ENCODE data around the gene ELF3.
"Not testable (repeated sequence)": the region's sequence is repeated elsewhere in the genome, so short reads cannot be mapped to it uniquely, and the experiment has no call there.

ELF3 gene

DNA sequence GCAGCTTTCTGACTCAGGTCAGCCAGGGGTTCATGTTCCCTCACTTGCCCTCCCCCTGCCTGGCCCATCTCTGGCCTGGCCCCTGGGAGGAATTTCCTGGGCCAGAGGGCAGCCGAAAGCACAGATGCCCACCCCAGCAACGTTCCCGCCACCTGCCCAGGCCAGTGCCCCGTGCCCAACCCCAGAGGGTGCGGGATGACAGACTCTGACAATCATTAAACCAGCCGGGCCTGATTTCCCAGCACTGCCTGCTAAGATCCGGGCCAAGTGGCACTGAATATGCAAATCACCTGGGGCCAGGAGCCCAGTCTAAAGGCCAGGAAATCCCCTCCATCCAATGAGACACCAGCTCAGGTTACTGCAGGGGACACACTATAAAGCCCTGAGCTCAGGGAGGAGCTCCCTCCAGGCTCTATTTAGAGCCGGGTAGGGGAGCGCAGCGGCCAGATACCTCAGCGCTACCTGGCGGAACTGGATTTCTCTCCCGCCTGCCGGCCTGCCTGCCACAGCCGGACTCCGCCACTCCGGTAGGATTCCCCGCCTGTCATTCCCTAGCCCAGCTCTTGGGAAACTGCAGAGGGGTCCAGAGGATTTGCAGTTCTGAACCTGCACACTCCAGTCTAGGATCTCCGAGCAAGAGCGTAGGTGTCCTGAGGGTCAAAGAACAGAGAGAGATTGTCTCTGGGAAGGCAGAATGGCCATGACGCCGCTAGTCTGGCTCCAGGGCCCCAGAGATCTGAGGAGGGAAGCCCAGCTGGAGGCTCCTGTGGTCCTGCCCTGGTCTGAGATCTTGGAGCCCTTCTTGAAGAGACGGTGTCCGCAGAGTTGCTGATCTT, at the start of gene ELF3:
ELF3 (plus strand) TSS at position 408 of the 836 bp plus-strand sequence. CDS start 550 bp downstream, outside the sequence.
- DNase-seq (ENCODE audit: low spot score) = no peak

DNA sequence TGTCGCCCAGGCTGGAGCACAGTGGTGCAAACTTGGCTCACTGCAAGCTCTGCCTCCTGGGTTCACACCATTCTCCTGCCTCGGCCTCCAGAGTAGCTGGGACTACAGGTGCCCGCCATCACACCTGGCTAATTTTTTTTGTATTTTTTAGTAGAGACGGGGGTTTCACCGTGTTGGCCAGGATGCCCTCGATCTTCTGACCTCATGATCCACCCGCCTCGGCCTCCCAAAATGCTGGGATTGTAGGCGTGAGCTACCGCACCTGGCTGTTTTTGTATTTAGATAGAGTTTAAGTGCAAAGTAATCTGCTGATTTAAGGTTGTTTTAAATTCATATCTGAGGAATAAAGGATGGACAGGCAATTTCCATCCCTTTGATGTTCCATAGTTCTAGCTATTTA, 48.0 kb upstream of the ELF3 start:
- not testable (repeated sequence) for DNase-seq (ENCODE audit: low spot score)

DNA sequence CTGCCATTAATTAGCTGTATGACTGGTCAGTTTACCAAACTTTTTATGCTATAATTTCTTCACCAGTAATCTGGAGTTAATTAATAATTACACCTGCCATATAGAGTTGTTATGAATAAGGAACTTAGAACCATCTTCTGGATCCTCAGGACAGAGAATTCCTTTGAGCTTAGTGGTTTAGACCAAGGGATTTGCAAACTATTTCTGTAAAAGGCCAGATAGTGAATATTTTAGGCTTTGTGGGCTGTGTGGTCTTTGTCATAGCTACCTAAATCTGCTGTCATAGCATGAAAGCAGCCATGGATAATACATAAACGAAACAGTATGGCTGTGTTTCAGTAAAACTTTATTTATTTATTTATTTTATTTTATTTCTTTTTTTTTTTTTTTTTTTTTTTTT, 46.1 kb upstream of the ELF3 start:
- no peak for DNase-seq (ENCODE audit: low spot score)

DNA sequence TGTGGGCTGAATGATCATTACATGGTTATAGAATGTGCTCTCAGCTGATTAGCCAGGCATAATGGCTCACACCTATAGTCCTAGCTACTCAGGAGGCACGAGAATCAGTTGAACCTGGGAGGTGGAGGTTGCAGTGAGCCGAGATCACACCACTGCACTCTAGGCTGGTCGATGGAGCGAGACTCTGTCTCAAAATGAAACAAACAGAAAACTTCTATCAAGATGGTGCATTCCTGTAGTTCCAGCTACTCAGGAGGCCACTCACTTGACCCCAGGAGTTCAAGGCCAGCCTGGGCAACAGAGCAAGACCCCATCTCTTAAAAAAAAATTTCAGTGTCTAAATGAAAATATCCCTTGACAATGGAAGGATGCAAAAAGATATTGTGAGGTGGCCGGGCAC, 44.2 kb upstream of the ELF3 start:
- no peak for DNase-seq (ENCODE audit: low spot score)

DNA sequence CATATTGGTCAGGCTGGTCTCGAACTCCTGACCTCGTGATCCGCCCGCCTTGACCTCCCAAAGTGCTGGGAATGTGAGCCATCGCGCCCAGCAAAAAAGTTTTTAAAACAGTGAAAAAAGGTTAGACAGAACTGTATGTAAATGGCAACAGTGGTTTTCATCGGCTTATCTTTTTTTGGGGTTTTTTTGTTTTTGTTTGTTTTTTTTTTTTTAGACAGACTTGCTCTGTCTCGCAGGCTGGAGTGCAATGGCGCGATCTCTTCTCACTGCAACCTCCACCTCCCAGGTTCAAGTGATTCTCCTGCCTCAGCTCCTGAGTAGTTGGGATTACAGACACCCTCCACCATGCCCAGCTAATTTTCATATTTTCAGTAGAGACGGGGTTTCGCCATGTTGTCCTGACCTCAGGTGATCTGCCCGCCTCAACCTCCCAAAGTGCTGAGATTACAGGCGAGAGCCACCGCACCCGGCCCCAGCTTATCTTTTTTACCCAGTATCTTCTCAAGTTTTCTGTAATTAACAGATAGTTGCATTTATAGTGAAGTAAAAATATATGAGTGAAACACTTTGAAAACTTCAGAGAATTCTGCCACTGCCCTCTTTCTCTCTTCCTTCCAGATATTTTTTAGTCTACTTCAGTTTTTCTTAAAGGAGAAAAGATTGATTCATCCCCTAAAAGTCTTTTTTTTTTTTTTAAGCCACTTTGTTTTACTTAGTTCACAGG, 42.0 kb upstream of the ELF3 start:
- DNase-seq (ENCODE audit: low spot score) = no peak

DNA sequence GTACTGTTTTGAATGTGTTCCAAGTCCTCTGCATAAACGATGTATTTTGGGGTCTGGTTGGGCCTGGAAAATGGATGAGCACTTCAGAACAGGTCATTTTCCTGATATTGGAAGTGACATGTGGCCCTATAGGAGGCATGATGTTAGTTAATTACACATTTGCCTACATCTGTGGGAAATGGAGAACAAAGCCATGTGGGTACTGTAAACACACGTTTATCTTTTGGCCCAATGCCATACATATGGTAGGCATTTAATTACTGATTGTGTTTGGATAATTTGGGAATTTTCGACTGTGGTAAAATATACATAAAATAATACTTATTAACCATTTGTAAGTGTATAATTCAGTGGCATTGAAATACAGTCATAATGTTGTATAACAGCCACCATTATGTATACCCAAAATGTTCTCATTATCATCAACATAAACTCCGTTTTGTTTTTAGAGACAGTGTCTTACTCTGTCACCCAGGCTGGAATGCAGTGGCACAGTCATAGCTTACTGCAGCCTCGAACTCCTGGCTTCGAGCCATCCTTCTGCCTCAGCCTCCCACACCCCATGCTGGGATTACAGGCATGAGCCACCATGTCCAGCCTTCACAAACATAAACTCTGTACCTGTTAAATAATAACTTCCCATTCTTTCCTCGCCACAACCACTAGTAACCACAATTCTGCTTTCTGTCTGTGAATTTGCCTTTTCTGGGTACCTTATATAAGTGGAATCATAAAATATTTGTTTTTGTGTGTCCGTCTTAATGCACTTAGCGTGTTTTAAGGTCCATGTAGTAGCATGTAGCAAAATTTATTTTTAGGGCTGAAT, 39.8 kb upstream of the ELF3 start:
- DNase-seq (ENCODE audit: low spot score) = no peak

DNA sequence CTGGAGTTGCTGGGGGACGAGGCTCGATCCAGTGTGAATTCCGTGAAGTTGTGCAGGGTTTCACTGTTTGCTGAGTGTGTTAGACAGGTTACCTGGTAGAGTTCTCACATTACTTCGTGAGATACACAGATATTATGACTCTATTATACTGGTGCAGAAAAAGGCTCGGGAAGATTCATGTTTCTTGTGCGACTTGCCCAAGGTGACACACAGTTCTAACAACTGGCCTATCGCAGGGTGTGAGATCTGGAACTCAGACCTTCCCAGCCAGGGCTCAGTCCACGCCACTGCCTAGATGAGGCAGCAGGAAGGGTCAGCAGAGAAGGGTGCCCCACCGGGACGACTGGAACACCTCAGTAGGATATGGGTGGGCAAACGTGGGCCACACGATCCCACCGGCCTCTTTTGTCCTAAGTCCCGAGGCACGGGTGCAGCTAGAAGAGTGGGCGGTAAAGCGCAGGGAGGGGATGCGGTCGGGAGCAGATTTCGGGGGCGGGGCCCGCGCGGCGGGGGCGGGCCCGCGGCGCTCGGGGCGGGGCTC, 28.2 kb upstream of the ELF3 start:
- DNase-seq (ENCODE audit: low spot score) = peak; percentile 87

DNA sequence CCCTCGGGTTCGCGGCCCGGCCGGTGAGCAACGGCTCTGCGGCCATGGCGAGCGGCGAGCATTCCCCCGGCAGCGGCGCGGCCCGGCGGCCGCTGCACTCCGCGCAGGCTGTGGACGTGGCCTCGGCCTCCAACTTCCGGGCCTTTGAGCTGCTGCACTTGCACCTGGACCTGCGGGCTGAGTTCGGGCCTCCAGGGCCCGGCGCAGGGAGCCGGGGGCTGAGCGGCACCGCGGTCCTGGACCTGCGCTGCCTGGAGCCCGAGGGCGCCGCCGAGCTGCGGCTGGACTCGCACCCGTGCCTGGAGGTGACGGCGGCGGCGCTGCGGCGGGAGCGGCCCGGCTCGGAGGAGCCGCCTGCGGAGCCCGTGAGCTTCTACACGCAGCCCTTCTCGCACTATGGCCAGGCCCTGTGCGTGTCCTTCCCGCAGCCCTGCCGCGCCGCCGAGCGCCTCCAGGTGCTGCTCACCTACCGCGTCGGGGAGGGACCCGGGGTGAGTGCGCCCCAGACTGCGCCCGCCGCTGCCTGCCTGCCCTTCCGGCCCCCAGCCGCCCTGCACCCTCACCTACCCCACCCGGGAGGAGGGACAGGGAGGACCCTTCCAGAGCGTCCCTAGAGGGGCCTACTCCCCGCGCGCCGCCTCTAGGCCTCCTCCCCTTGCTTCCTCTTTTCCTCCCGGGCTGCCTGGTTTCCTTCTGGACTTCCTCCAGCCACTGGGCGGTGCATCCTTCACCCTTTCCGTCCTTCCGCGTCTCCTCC, 27.6 kb upstream of the ELF3 start, which contains the start of gene RNPEP:
RNPEP (plus strand) TSS at position 26 of the 757 bp plus-strand sequence; CDS start at position 45, 19 bp downstream.
- peak; percentile 79 for DNase-seq (ENCODE audit: low spot score)

DNA sequence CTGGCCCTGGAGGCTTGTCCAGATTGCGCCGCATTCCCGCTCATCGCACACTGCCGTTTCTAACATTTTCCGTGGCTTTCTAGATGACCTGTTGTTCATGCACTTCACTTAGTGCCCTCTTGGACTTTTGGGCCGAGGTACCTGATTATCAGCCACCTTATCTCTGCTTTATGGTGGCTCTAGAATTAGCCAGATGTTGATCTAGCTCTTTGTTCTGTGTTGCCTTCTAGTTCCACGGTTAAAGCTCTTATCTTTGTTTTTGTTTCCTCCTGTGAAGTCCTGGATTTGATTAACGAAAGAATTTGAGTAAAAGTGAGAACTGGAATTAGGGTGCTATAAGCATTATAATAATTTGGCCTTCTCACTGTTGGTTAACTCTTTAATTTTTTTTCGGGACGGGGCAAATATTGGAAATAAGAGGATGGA, 27.0 kb upstream of the ELF3 start:
- no peak for DNase-seq (ENCODE audit: low spot score)

DNA sequence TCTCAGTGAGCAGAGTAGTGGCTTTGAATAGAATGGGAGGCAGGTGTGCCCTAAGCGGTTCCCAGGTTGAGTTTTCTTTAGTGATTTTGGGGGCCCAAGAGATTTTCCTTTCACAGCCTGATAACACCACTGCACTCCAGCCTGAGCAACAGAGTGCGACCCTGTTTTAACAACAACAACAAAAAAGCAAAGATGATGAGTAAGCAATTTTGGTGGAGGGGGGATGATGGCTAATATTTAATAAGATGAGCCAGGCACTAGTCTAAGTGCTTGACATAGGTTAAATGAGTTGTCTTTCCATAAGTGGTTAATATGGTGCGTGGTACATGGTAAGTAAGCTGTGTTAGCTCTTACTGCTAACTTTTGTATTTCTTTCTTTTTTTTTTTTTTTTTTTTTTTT, 25.9 kb upstream of the ELF3 start:
- no peak for DNase-seq (ENCODE audit: low spot score)

DNA sequence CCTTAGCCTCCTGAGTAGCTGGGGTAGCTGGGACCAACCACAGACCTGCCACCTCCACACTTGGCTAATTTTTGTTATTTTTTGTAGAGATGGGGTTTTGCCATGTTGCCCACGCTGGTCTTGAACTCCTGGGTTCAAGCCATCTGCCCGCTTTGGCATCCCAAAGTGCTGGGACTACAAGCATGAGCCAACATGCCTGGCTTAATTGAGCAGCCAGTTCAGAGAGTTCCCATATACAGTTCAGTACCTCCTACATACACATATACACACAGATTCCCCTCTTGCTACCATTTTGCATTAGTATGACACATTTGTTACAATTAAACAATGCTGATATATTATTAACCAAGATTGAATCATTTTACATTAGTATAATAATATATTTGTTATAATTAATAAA, 25.0 kb upstream of the ELF3 start:
- DNase-seq (ENCODE audit: low spot score) = no peak

DNA sequence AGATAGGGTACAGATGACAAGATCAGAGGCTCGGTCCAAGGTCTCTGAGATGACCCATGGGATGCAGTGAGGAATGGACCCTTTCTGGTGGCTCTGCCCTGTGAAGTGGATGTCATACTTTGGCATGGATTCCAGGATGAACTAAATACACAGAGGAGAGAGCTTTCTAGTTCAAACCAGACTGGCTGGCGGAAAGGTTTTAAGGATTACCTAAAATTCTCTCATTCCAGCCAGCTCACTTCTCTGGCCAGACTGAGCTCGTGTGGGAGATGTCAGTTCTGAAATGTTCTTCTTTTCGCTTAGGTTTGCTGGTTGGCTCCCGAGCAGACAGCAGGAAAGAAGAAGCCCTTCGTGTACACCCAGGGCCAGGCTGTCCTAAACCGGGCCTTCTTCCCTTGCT, 21.8 kb upstream of the ELF3 start:
- no peak for DNase-seq (ENCODE audit: low spot score)

DNA sequence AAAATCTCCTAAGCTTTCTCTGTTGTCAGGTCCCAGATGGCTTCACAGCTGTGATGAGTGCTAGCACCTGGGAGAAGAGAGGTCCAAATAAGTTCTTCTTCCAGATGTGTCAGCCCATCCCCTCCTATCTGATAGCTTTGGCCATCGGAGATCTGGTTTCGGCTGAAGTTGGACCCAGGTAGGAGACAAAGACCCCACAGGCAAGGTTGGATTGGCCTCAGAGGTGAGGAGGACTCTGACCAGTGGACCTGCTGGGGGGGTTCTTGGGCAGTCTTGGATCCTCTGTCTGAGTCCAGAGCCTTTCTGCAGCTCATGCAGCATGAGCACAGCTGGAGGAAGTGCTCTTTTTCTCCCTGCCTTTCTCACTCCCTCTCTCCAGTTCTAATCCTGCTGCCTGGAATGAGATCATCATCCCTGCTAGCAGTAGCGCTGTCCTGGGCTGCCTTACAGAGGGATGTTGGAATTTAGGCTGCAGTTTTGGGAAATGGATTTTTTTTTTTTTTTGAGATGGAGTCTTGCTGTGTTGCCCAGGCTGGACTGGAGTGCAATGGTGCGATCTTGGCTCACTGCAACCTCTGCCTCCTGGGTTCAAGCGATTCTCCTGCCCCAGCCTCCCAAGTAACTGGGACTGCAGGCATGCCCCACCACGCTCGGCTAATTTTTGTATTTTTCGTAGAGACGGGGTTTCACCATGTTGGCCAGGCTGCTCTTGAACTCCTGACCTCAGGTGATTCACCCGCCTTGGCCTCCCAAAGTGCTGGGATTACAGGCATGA, 20.8 kb upstream of the ELF3 start:
- no peak for DNase-seq (ENCODE audit: low spot score)

DNA sequence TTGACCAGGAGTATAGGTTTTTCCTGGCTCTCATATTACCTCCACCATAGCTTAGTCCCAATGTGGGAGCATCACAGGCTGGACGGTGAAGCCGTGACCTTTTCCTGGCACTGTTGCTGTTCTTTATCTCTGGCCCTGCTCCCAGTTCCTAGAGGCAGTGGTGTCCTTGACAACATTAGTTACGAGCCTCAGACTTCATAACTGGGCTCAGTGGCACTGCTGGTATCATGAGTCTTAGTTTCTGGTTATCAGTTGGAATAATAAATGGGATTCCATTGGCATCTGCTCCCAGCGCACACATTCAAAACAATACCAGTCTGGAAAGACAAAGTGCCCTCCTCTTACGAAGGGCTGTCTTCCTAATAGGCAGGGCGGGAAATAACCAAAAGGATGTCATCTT, 20.0 kb upstream of the ELF3 start:
- DNase-seq (ENCODE audit: low spot score) = no peak

DNA sequence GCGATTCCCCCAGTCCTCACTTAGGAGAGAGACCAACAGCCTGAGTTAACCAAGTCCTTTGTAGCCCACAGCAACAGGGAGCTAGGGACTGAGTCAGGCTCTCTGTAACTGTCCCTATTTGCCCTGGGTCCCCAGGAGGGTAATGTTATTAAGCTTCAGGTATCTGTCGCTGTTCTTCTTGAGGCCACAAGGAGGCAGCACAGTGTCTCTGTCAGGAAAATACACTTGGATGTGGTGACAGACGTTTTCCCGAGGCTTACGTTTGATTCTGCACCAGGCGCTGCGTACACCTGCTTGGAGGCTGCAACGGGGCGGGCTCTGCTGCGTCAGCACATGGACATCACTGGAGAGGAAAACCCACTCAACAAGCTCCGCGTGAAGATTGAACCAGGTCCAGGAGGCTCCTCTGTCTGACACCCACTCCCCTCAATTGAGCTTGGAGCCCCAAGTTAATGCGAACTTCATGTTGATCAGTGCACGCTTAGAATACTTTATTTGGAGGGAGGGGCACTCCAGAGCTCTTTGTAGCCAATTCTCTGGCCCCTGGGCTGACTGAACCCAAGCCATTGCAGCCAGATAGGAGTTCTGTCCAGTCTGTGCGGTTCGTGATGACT, 10.7 kb upstream of the ELF3 start:
- DNase-seq (ENCODE audit: low spot score) = no peak

DNA sequence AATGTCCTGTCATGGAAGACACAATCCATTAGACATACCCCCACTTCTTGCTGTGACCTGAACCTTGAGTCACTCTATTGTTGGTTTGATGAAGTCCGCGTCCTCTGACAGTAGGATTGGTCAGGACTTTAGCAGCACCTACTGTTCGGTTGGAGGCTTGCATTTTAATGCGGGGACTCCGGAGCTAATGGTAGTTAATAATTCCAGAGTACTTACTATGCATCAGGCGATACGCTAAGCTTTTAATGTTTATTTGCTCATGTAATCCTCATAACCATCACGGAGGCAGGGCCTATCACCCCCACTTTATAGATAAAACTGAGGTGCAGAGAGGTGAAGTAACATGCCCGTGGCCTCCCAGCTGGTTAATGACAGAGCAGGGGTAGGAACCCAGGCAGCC, 7.9 kb upstream of the ELF3 start:
- no peak for DNase-seq (ENCODE audit: low spot score)

DNA sequence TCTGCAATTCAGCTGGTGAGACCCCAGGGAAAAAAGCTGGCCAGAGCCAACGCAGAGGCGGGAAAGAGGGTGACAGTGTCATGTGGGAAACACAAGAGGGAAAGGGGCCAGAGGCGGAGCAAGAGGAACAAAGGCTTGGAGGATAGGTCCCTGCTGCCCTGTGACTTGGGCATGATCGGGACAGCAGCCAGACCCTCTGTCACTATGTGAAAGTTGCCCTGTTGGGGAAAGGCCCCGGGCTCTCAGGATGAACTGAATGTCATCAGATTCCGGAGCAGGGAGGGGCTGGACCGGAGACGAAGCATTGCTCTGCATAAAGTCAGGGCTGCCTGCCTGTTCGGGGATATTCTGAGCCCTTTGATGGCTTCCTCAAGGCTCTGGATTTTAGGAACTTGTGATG, 5.7 kb upstream of the ELF3 start:
- no peak for DNase-seq (ENCODE audit: low spot score)

DNA sequence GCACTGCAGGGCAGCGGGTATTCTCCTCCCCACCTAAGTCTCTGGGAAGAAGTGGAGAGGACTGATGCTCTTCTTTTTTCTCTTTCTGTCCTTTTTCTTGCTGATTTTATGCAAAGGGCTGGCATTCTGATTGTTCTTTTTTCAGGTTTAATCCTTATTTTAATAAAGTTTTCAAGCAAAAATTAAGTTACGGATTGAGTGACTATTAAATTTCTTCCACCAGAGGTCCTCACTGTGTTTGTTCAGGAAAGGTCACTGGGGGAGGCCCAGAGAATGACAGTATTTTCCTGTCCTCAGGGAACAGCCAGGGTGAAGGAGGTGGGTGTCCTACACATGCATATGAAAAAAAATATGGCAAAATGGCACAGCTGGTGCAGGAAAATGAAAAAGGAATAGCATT, 4.4 kb upstream of the ELF3 start:
- no peak for DNase-seq (ENCODE audit: low spot score)

DNA sequence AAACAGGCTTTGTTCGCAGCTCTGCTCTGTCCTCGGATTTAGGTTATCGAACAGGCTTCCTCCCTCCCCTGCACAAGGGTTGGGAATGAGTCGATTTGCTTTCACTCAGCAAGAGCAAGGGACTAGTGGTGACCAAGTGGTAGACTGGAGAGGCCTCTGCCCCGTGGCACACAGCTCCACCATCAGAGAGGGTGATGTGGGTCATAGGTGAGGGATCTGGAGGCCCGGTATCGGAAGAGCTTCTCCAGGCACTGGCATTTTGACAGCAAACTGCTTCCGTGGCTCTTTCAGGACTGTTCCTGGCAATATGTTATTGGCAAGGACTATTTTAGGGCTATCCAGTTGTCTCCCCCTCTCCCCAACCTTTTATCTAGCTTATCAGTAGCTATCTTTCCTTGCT, 3.1 kb upstream of the ELF3 start:
- no peak for DNase-seq (ENCODE audit: low spot score)

DNA sequence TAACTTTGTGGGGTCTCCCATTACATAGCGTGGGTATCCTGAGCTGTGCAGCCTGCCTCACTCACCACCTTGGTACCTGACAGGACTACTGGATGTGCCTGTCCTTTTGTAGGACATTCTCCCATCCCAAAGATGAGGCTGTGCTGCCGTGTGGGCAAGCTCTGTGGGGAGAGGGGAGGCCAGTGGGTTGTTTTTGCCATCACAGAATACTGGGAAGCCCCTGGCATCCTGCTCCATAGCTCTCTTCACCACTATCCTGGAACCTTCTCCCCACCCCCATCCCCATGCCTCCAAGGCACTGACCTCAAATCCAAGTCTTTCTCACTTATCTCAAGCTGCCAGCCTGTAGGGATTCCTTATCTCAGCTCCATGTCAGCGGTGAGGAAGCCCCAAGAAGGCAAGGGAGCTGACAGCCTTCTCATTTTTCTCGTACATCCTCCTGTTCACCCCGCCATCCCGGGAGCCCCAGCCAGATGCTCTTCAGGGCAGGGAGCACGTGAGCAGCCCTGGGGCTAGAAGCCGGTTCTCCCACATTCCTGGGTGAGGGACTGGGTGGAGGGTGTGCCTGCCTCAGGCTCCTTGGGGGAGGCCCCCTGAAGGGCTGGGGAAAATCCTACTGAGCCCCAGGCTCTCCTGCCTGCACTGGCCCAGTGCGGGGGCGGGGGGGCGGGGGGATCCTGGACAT, 2.4 kb upstream of the ELF3 start:
- DNase-seq (ENCODE audit: low spot score) = no peak
